Right lobe of liver (tissue), 4 donors: ENCODE measurements around the gene SMKR1.

Experiments
- POLR2A ChIP-seq: fragments of 450-650 bp; IDR thresholded peaks from one replicate; pipeline ENCODE4 v1.6.1; 2017; ENCODE audit warnings: antibody characterized with exemption, mild to moderate bottlenecking
- TF ChIP-seq, protein P1 (sequence below), 4 donors: fragments of 200-600 bp in 3 of 4; fragments of 450-650 bp in 1 of 4; IDR thresholded peaks; one replicate each; pipeline versions ENCODE4 v1.5.1 to v1.8.0; 2016 to 2022; ENCODE audit warnings: antibody characterized with exemption in 4 of 4, mild to moderate bottlenecking in 2 of 4
- donor health status: DM: no; HTN: no; CAD: no.
- donor health status: DM: no; HTN: no; CAD: no.
- donor health status: DM: no; HTN: yes; CAD: no.

DNA sequence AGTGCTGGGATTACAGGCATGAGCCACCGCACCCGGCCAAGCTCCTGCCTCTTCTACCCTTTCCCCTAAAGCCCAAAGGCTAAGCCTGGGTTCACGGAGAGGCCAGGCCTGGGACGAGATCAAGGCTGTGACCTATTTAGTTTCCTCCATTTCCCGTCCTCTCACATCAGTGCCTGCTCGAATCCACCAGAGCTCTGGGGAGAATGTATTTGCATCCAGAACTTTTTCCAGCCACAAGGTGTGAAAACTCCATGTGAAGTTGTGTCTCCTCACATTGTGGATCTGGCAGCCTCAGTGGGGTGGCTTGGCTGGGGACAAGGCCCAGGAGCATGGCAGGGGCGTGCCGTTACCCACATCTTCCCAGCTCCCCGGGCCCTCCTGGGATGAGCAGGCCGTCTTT lies 38.0 kb downstream of the SMKR1 start:
- TF ChIP-seq POLR2A: no peak
- TF ChIP-seq, protein P1, sequence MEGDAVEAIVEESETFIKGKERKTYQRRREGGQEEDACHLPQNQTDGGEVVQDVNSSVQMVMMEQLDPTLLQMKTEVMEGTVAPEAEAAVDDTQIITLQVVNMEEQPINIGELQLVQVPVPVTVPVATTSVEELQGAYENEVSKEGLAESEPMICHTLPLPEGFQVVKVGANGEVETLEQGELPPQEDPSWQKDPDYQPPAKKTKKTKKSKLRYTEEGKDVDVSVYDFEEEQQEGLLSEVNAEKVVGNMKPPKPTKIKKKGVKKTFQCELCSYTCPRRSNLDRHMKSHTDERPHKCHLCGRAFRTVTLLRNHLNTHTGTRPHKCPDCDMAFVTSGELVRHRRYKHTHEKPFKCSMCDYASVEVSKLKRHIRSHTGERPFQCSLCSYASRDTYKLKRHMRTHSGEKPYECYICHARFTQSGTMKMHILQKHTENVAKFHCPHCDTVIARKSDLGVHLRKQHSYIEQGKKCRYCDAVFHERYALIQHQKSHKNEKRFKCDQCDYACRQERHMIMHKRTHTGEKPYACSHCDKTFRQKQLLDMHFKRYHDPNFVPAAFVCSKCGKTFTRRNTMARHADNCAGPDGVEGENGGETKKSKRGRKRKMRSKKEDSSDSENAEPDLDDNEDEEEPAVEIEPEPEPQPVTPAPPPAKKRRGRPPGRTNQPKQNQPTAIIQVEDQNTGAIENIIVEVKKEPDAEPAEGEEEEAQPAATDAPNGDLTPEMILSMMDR (IDR thresholded peaks at IDR 0.05): no peak
